GM18909 (cell line): Measurements from ENCODE around the gene TMEM120B.

Source experiments
- ATAC-seq: cut with Tn5 transposase; IDR thresholded peaks from one replicate; pipeline ENCODE4 v1.9.1; 2021; ENCODE audit warnings: mild to moderate bottlenecking; ENCODE audit not compliant: unreplicated experiment, poor library complexity

Gene TMEM120B

GRCh38 chr12:121769831-121770301 lies 57.3 kb downstream of the TMEM120B start:
- no peak for ATAC-seq

- no peak for ATAC-seq
Measured at GRCh38 chr12:121770388-121770787, 57.8 kb downstream of the TMEM120B start.

GRCh38 chr12:121770813-121771625 lies 58.5 kb downstream of the TMEM120B start:
- ATAC-seq: no peak

GRCh38 chr12:121773011-121773777 lies 60.6 kb downstream of the TMEM120B start:
- ATAC-seq: peak; percentile 80

- no peak for ATAC-seq
Measured at GRCh38 chr12:121774968-121775474, 62.5 kb downstream of the TMEM120B start.

GRCh38 chr12:121775501-121775900 lies 62.9 kb downstream of the TMEM120B start:
- no peak for ATAC-seq

- ATAC-seq: peak; percentile 54
Measured at GRCh38 chr12:121776190-121777098, 63.9 kb downstream of the TMEM120B start.

GRCh38 chr12:121778567-121779421 lies 66.2 kb downstream of the TMEM120B start:
- ATAC-seq: no peak

- no peak for ATAC-seq
Measured at GRCh38 chr12:121779422-121779895, 66.9 kb downstream of the TMEM120B start.

- no peak for ATAC-seq
Measured at GRCh38 chr12:121780429-121780828, 67.9 kb downstream of the TMEM120B start.

GRCh38 chr12:121781484-121781997 lies 69.0 kb downstream of the TMEM120B start:
- peak; percentile 27 for ATAC-seq

GRCh38 chr12:121781998-121782979 lies 69.7 kb downstream of the TMEM120B start:
- peak; percentile 57 for ATAC-seq

- ATAC-seq: no peak
Measured at GRCh38 chr12:121783766-121784165, 71.2 kb downstream of the TMEM120B start.

GRCh38 chr12:121784460-121784859 lies 71.9 kb downstream of the TMEM120B start:
- ATAC-seq: no peak

- ATAC-seq: no peak
Measured at GRCh38 chr12:121786440-121786825, 73.9 kb downstream of the TMEM120B start.

GRCh38 chr12:121787063-121788025 lies 74.8 kb downstream of the TMEM120B start:
- ATAC-seq: no peak
